Stimulated activated CD4-positive, alpha-beta T cell treated with anti-CD3 and anti-CD28 coated beads, Interleukin-1b, Interleukin-23, amount 100 ng/mL, for 48 hours (primary cell): ENCODE results near the gene PRAC2.

ENCODE experiments used
- DNase-seq: peaks from one replicate; pipeline ENCODE4 v3.0.0-alpha.2; 2020

Gene PRAC2

DNA sequence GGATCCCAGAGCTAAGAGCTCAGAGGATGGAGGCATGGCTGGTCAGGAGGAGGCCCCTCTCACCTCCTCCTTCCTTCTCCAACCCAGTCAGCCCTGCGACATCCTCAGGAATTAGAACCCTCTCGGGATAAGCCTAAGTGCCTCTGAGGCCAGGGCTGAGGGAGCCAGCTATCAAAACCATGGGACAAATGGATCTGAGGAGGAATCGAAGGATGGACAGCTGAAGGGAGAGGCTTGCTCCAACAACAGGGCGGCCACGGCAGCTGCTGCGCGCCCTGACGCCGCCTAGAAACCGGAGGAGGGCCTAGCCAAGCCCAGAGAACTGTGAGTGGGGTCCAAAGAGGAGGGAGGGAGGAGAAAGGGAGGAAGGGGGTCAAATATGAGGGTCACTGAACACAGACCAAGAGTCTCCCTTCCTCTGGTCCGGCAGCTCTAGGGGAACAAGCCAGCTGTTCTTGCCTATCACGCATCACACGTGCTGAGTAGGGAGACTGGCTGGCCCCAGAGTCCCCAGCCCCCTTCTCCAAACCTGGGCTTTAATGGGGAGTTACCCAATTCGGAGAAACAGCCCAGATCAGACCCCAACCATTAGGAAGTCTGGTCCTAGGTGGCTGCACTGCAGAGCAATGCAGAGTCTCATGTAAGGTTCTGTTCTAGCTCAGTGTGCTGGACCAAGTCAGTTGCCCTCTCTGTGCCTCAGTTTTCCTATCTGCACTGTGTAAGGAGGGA, 11.5 kb downstream of the PRAC2 start:
- DNase-seq, result no peak

DNA sequence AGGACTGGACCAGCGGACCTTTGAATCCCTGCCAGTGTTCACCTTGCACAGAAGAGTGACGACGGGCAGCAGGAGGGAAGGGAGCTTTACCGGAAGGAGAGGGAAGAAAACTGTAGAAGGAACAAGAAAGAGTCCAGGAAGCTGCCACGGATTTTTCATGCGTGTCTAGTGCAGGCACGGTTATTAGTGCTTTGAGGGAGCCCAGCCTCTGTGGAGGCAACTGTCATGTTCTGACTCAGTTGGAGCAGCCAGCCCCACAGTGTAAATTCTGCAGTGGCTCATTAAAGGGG, 12.0 kb downstream of the PRAC2 start:
- no peak for DNase-seq

DNA sequence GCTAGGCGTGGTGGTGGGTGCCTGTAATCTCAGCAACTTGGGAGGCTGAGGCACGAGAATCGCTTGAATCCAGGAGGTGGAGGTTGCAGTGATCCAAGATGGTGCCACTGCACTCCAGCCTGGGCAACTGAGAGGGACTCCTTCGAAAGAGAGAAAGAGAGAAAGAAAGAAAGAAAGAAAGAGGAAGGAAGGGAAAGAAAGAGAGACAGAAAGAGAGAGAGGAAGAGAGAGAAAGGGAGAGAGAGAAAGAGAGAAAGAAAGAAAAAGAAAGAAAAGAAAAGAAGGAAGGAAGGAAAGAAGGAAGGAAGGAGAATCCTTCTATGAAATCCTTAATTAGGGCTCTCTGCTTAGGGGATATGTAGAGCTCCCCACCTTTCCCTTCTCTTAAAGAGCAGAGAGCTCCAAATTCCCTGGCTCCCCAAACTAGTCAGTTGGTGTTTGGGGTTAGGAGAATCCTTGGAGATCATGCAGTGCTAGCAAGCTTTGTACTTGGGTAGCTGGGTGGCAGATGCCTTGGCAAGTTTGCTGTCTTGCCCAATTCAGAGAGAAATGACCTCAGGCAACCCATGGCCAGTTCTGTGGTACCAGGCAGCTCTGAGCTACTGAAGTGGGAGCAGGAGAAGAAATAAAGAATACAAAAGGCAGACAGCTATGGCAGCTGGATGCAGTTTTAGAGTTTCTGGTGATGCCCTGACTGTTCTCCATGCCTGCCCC, 14.5 kb downstream of the PRAC2 start:
- no peak for DNase-seq

DNA sequence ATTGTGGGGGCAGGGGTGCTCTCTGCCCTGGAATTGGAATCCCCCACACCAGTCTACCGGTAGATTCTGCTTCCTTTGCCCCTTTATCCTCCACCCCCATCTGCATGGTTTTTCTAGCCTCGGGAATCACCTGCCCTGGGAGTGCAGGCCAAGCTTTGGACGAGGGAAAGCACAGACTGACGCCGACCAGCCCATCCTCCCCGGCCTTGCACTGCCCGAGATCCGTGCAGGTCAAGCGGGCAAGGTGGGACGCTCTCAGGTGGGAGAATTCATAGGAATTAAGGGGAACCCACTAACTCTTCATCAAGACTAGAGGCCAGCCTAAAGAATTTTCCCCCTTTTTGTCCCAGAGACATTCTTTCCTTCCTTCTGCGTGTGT, 15.4 kb downstream of the PRAC2 start:
- DNase-seq, result no peak

DNA sequence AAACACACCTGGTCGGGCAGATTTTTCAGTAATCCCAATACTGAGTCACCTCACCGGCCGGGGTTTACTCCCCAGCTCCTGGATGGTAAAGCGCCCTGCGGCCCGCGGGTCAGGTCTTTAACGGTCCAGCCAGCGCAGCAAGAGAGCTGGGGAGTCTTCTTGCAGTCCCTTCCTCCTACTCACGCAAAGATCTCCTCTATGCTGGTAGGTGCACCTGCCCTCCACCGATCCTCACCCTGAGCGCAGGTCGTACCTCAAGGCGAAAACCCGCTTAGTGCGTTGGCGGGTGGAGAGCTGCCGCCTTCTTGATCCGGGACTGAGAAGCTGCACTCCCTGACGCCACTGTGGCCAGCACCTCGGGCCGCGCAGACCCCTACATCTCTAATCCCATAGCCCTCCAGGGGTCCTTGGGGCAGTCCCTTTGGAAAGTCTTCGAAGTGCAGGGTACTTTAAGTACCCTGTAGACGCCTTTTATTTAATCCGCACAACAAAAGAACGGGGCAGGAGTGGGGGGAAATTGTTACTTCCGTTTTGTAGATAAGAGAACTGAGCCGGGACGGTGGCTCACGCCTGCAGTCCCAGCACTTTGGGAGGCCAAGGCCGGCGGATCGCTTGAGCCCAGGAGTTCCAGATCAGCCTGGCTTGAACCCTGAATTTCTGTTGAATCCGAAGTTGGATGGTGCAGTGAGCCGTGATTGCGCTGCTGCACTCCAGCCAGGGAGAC, 16.0 kb downstream of the PRAC2 start:
- no peak for DNase-seq

DNA sequence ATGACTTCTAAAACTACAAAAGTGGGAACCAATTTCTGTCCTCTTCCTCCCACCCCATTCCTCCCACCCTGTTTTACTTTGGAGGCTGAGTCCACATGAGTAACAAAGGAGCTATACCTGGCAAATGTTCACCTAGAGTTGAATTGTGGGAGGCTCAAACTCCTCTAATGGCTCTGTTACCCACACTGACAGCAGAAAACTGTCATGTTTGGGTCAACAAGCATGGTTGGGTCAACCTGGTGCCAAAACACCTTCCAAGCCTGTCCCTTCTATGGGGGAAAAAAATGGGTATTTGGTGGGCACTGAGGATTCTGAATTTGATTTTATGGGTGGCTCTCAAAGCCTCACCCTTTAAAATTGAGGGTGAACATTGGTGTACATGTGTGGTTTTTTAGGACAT, 17.6 kb downstream of the PRAC2 start:
- DNase-seq, result no peak

DNA sequence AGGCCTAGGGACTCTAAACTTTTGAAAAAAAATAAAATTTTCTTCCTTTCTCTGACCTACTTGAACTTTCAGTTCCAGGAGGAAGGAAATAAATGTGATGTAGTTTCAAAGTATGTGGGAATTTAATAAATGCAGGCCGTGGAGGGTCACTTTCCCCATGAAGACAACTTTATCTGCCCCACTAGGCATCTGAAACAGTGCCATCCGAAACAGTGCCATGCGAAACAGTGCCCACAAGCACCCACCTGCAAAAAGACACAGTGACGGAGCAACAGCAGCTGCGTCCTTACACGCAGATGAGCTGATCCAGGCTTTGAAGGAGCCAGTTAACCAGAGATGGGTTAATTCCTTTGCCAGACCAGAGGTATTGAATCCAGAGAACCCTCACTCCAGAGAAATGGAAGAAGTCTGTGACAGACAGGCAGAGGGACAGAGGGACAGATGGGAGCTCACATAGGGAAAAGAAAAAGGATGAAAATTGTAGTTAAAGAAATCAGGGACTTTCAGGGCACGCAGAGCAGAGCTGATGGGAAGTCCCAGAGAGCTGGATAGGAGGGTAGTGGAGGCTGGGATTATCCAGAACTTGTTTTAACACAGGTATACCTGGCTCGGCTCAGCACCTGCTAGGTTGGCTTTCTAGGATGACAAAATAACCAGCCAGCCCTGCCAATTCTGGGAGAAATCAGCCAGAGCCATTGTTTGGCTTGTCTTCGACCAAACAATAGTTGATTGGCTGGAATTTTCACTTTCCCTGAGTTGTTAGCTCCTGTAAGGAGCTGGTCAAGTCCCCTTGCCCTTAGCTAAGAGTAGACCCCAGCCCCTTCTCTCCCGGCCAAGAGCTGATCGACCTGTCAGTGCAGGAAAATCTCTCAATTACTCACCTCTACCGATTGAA, 22.6 kb downstream of the PRAC2 start:
- DNase-seq, result no peak

DNA sequence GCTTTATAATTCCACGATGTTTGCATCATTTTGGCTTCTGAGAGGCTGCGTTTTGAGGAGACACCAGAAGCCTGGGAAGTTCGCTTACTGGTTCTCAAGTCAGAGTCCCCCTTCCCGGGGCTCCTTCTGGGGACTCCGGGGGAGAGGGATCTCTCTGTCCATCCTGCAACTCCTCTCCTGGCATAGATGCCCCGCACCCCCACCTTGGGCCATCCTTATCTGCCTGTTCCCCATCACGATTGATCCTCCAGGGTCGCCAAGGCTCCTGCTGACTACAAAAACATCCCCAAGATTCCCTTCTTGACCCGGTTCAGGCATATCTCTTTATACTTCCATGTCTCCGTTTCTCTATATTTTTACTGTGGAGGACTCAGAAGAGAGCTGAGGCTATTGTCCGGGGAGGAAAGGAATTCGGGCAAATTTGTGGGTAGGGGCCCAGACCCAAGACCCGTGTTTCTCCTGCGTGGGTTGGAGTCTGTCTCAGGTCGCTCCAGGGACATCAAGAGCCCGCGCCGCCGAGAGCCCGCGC, 24.0 kb downstream of the PRAC2 start:
- no peak for DNase-seq

DNA sequence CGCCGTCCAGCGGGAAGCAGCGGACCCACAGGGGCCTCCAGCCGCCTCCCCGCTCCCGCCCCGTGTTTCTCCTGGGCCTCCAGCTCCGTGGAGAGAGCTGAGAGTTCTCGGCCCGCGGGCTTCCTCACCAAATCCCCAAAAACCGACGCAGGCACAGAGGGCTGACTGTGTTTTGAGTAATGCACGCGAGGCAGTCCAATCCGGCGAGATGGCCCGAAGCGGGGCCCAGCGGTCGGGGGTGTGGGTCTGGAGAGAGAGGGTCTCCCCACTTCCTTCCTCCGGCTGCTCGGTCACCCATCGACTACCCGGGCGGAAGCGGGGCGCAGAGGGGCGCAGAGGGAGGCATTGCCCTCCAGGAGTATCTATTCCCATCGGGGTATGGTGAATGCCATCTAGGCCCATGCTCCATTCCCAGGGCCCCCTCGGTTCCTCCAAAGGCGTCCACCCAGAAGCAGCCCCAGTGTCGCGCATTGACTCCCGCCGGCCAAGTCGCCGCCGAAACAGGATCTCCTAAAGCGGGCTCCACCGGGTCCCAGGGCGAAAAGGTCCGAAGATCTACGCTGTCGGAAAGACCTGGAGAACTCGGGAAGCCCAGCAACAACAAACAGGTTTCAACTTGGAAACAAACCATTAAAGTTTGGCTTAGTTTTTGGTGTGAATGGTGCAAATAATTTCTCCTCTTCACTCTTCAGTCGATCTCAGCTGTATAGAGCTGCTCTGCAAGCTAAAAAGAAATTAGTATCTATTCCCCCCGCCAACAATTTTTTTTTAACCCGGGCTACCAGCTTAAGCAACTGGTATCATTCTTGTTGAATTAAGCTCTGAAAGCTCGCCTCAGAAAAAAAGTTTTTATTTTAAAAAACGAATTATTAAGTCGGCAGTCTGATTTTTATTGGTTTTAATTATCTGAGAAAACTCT, 24.7 kb downstream of the PRAC2 start:
- DNase-seq, result no peak

DNA sequence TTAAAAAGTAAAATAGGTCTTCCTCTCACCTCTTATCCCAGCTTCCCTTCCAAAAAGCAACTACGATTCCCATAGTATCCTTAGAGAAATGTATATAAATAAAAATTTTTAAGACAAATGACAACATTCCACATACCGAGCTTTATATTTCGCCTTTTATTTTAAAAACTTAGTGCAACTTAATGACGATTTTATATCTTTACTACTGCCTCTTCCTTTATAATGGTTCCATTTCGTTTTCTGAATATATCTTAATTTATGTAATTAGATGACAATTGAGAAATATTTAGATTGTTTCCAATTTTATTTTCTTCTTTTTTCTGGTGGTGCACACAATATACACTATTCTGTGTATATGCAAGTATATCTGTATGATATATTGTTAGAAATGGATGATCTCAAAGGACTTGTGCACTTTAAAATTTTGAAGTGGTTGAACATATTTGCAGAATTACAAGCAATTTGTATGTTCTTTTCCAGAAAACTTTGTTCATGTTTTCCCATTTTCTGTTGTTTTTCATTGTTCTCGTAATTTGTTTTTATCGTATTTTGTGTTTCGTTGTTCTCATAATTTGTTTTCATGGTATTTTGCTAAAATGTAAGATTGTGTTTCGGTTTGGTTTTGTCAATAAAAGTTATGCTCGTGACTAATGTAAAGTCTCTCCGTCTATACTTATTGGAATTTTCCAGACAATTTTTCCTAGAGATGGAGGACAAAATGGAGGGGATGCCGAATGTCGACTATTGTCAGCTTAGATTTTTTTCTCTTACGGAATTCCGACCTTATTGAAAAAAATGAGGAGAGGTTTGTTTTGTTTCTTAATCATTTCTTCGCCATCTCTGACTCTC, 26.0 kb downstream of the PRAC2 start:
- no peak for DNase-seq

DNA sequence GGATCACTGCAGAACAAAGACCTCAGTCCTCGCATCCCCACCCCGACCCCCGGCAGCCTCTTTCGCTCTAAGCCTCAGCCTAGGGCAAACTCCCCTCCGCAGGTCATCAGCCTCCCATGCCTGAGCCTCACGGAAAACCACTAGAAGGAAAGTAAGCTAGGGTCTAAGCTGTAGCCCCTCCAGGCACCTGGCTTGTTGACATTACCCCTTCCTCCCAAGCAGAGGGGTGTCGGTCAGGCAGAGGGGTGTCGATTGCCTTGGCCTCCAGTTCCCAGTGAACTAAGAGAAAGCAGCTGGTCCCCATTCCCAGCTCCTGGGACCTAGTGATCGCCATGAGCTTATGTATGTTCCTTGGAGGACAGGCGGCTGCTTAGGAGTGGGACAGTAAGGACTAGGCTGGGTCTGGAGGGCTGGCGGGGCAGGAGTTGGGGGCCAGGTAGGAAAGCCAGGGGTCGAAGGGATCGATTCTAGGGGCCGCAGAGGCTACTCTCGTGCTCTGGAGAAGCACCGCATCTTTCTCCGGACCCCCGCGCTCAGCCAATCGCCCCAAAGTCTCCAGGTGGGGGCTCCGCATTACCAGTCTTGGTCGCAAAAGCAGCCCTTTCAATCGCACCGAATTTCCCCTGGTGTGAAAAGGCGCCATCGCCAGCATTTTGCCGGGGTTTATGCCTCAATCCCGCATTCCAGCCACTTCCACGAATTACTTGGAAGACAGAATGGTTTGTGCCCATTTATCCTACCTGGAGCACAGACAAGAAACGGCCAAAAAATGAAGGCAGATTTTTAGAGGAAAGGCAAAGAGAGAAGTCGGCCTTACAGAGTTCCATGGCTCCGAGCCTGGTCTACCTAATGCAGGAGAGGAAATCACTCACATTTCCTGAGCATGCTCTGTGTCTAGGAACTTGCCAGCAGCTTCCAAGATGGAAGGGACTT, 26.9 kb downstream of the PRAC2 start:
- no peak for DNase-seq

DNA sequence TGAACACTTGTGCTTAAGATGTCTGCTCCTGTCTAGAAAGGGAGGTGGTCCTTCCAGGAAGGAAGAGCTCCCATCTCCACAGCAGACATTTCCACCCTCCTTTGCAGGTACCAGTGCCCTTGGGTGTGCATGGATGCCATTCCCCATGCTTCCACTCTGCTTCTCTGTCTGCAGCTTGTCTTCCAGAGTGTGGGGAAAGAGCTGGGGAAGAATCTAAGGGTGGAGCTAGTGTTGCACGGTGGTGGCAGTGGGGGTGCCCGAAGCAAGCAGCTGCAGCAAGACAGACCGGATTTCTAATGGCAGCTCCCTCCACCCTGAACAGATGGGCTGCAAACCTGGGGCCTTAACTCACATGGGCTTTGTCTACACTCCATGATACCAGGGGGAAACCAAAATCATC, 28.2 kb downstream of the PRAC2 start:
- DNase-seq, result no peak

DNA sequence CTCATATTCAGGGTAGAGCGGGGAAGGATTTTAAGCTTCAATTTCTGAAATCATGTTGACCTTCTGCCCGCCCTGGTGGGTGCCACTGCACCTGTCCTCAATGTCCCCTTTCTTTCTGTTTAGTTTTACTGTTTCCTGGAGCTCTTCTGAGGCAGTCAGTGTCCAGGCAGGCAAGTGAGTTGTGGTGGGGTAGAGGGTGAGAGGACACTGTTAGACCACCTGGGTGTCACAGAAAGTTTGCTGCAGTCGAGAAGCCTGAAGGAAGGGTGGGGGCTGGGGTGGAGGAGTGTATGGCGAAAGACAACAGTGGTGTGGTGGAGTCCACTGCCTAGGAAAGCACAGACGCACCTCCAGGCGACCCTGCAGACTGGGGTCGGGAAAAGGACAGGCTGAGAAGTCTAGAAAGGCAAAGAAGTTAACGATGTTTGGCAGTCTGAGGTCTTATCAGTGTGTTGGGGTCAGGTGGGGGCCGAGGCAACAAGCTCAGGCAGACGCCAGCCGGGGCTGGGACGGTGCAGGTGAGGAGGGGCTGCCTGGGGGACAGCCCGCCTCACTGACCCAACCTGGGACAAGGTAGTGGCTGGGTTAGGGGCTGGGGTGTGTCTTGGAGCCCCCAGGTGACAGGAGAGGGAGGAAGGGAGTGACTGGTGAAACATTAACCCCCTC, 28.9 kb downstream of the PRAC2 start:
- no peak for DNase-seq

DNA sequence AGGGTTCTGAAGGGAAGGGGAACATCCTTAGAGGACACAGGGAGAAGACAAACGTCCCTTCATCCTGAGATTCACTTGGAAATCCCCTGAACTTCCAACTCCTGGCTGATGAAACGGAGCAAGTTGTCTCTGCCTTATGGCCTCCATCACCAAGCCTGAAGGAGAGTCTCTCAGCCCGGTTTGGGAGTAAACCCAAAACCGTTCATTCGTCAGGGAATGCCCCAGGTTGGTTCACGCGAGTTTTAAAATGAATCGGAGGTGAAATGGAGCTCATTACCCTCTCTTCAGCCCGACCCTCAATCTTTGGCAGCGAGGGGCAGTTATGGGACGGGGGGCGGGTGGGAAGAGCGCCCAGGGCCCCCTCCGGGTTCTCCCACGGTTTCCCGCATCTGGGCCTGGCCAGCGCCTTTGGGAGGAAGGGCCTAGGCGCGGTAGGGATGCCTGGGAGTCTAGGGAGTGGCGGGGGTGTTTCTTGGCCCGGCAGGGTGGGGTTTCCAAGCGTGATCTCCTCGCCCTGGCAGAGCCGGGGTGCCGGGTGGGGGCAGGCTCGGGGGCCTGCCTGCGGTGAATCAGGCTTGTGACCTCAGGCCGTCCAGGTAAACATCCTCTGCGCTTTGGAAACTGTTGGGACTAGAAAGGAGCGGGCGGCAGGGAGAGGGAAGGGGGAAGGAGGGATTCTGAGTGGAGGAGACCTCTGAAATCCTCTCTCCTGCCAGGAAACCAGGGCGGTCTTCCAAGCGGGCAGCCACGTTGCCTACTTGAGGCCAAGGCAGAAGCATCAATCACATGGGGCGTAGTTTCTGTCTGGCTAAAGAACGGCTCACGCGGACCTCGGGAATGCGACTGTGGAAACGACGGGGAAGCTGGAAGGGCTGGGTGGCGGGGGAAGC, 29.7 kb downstream of the PRAC2 start:
- no peak for DNase-seq

DNA sequence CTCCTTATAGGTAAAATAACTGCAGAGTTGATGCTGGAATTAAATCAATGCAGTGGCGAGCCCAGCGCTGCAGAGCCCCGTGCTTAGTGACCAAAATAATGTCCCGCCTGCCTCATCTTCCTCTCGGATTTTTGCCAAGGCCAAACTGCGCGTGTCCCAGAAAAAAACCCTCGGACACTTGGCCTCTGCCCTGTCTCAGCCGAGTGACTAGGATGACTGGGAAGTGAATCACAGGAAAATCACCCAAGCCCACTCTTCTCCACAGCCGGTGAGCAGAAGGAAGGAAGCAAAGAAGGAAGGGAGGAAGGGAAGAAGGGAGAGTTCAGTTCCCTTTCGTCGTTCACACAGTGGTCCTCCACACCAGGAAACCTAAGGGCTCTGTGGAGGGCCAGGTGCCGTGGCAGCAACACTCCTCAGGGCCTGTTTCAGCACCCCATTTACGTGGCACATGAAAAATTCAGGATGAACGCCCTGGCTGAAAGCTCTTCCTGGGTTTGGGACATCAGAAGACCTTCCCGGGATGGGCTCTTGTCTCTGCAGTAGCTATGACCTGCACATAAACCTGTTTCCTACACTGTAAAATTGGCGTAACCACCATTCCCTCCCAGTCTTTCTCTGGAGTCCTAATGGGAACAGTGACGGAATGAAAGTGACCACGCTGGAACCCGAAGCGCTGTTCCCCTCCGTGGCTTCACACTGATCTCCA, 31.0 kb downstream of the PRAC2 start:
- DNase-seq, result no peak

DNA sequence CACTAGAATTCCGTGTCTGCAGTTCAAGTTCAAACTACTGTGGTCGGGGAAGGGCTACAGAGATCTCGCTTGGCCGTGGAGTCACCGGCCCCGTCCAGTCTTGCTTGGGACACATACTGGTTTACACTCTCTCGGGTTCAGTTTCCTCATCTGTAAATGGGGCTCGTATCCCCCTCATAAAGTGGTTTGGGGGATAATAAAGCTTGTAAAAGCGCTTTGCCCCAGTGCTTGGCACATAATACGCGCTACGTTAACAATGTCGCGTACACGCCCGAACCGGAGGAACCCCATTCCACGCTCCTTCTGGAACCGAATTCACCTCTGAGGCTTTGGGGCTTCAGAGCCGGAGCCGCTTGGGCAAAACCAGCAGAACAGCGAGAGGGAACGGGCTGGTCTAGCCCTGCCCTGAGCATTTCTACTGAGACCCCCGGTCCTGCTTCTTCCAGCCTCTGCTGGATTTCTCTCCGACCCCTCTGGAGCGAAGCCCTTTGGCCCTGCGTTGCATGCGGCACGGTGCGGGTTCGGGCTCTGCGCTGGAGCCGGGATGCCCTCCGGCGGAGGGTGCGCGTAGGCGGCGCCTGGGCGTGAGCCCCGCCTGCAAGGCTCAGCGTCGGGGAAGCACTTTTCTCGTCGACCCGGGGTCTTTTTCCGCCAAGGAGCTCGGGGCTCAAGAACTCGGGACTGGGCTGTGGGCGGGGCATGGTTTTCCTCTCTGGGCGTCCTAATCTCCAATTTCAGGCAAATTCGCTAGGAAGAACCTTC, 31.7 kb downstream of the PRAC2 start:
- DNase-seq, result no peak

DNA sequence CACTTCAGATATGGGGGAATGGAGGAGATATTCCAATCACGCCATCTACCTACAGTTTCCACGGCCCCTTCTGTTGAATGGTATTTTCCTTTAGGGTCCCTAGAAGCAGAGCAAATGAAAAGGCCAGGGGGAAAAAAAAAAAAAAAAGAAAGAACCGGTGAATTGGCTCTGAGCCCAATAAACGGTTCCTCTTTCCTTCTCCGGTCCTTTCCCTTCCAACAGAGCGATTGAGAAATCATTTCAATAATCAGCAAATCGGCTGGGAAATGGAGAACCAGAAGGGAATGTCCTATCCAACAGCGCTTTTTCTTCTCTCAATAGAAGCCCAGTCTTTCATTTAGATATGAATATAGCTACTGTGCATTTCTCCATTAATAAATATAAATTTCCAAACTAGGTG, 32.4 kb downstream of the PRAC2 start:
- no peak for DNase-seq
